CD14-positive monocyte (primary cell): ENCODE measurements around the gene NFATC1. TPM values are rescaled to one million over a fixed set of nuclear protein-coding genes. Genes with fewer than 3 reads are reported as not detected.
A peak's percentile ranks its signal among the peaks of the same experiment; 100 is the strongest.

Experiments used
- DNase-seq, 3 donors: peaks; one replicate each; pipeline ENCODE4 v3.0.0-alpha.2; 2011 to 2022
- H2AFZ ChIP-seq: 2 replicates; pipeline ENCODE4 v1.6.0; 2012; ENCODE audit warnings: mild to moderate bottlenecking, low read depth, low read length, inconsistent platforms; ENCODE audit not compliant: insufficient read depth, poor library complexity, severe bottlenecking
- H3K27ac ChIP-seq, 2 donors: 1 replicate in 1 of 2; 2 replicates in 1 of 2; pipeline ENCODE4 v1.5.1; 2012 to 2013; ENCODE audit warnings: low read length in 2 of 2, control low read depth in 1 of 2, inconsistent platforms in 1 of 2, low read depth in 1 of 2, mild to moderate bottlenecking in 1 of 2
- H3K27me3 ChIP-seq, 2 donors: one replicate each; pipeline versions ENCODE4 v1.6.0 to v1.6.1; 2011 to 2013; ENCODE audit warnings: low read length in 2 of 2; ENCODE audit not compliant: control insufficient read depth in 2 of 2, insufficient read depth in 2 of 2
- H3K36me3 ChIP-seq, 2 donors: replicated peaks in 1 of 2; 1 replicate in 1 of 2; 2 replicates in 1 of 2; pipeline versions ENCODE4 v1.5.1 to v1.6.1; 2012 to 2013; ENCODE audit warnings: low read length in 2 of 2, control low read depth in 1 of 2, inconsistent platforms in 1 of 2, mild to moderate bottlenecking in 1 of 2; ENCODE audit not compliant: insufficient read depth in 2 of 2, control insufficient read depth in 1 of 2
- H3K4me1 ChIP-seq, 2 donors: 1 replicate in 1 of 2; 2 replicates in 1 of 2; pipeline versions ENCODE4 v1.5.1 to v1.6.1; 2012 to 2013; ENCODE audit warnings: low read length in 2 of 2, control low read depth in 1 of 2, inconsistent platforms in 1 of 2, mild to moderate bottlenecking in 1 of 2, moderate library complexity in 1 of 2; ENCODE audit not compliant: insufficient read depth in 2 of 2, control insufficient read depth in 1 of 2
- H3K4me2 ChIP-seq: replicated peaks from 2 replicates; pipeline ENCODE3; 2012; ENCODE audit warnings: low read length, moderate library complexity, mild to moderate bottlenecking; ENCODE audit not compliant: poor library complexity, severe bottlenecking; ENCODE audit errors: extremely low read depth
- H3K4me3 ChIP-seq, 3 experiments: fragments of 200-600 bp in 1 of 3; sonication (generic) in 1 of 3; replicated peaks in 1 of 3; 1 replicate in 2 of 3; 2 replicates in 1 of 3; pipeline ENCODE4 v1.5.1; 2011 to 2013; ENCODE audit warnings: low read length in 3 of 3, mild to moderate bottlenecking in 3 of 3, control low read depth in 2 of 3, low read depth in 2 of 3, inconsistent platforms in 1 of 3, moderate library complexity in 1 of 3
- H3K79me2 ChIP-seq: 2 replicates; pipeline ENCODE4 v1.6.0; 2012; ENCODE audit warnings: mild to moderate bottlenecking, control low read depth, inconsistent platforms, low read length, moderate library complexity; ENCODE audit not compliant: insufficient read depth
- H3K9ac ChIP-seq: 2 replicates; pipeline ENCODE4 v1.6.0; 2017; ENCODE audit warnings: low read length, mild to moderate bottlenecking; ENCODE audit not compliant: insufficient read depth, poor library complexity, severe bottlenecking
- H3K9me3 ChIP-seq, 2 donors: replicated peaks in 1 of 2; 1 replicate in 1 of 2; 2 replicates in 1 of 2; pipeline versions ENCODE4 v1.5.1 to v1.6.1; 2012 to 2013; ENCODE audit warnings: low read length in 2 of 2, control low read depth in 1 of 2; ENCODE audit not compliant: control insufficient read depth in 1 of 2, insufficient read depth in 1 of 2
- H4K20me1 ChIP-seq: 2 replicates; pipeline ENCODE4 v1.6.0; 2012; ENCODE audit warnings: mild to moderate bottlenecking, low read length, control low read depth, moderate library complexity; ENCODE audit not compliant: insufficient read depth
- H3K27ac Mint-ChIP-seq, 7 donors: one replicate each; pipeline ENCODE4 v1.8.0; 2020; ENCODE audit warnings: mild to moderate bottlenecking in 7 of 7, mixed read lengths in 7 of 7, moderate library complexity in 6 of 7, inconsistent platforms in 2 of 7
- H3K27me3 Mint-ChIP-seq, 3 donors: one replicate each; pipeline ENCODE4 v1.8.0; 2021 to 2022; ENCODE audit warnings: low read depth in 3 of 3, mild to moderate bottlenecking in 3 of 3, mixed read lengths in 3 of 3, moderate library complexity in 3 of 3, inconsistent platforms in 1 of 3
- H3K36me3 Mint-ChIP-seq, 2 donors: one replicate each; pipeline ENCODE4 v1.8.0; 2020; ENCODE audit warnings: mixed read lengths in 2 of 2, inconsistent platforms in 1 of 2, mild to moderate bottlenecking in 1 of 2
- H3K4me1 Mint-ChIP-seq: one replicate; pipeline ENCODE4 v1.8.0; 2020; ENCODE audit warnings: mild to moderate bottlenecking, mixed read lengths
- H3K4me3 Mint-ChIP-seq, 2 donors: one replicate each; pipeline ENCODE4 v1.8.0; 2020; ENCODE audit warnings: mild to moderate bottlenecking in 2 of 2, mixed read lengths in 2 of 2, moderate library complexity in 1 of 2
- H3K9me3 Mint-ChIP-seq, 7 donors: one replicate each; pipeline ENCODE4 v1.8.0; 2020 to 2022; ENCODE audit warnings: mixed read lengths in 7 of 7, mild to moderate bottlenecking in 6 of 7, moderate library complexity in 6 of 7, inconsistent platforms in 2 of 7
- WGBS: methylation state at CpG from one replicate; pipeline ENCODE4 v1.1.5; 2013; ENCODE audit warnings: missing lambda C conversion rate; ENCODE audit not compliant: insufficient coverage; 5-methylcytosine and 5-hydroxymethylcytosine counted together
- intact Hi-C, 2 donors: fragments of 100-400 bp; cut with micrococcal nuclease; formaldehyde crosslinking; loops; one replicate each; pipeline versions ENCODE4 v1.15.0 to v1.15.1; 2023
- polyA plus RNA-seq, 3 donors: library from polyadenylated mRNA; depleted of rRNA in 1 of 3; unstranded in 2 of 3; stranded (reverse) in 1 of 3; fragments of 300-500 nt in 2 of 3; fragments of >200 nt in 1 of 3; fragmentation: Illumina TruSeq in 2 of 3; gene quantifications; 1 replicate in 2 of 3; 2 replicates in 1 of 3; pipeline ENCODE4 v1.2.3, GENCODE V29; 2012 to 2021
- TF ChIP-seq, protein P1 (sequence below): fragments of 200-600 bp; IDR thresholded peaks from one replicate; pipeline ENCODE4 v1.8.0; 2022; ENCODE audit warnings: antibody characterized with exemption, mild to moderate bottlenecking

The NFATC1 gene
- polyA plus RNA-seq, 3 donors = 7.8 to 10.7 (median 8.3) TPM

DNA sequence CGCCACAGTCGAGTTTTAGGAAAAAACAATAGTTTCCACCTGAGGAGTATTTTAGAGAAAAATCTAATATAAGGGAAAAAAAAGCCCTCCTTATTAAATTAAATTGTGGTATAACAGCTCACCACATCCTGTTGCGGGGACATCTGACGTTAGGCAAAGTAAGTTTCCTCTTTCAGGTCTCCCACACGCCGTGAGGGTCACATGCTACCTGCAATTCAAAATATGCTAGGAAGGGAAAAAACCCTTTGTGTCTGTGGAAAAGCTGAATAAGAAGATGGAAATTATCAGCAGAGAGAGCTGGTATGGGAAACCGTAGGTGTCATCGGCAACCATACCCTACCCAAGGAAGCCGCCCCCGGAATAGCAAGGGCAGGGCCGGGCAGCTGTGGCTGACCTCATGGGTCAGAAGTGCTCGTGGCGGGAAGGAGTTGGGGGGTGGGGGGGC, 128.0 kb downstream of the NFATC1 start:
- H3K4me3 ChIP-seq = no peak overlapping the region
- H3K4me2 ChIP-seq = peak overlapping the region; percentile 10
- no peak overlapping the region for H3K27ac ChIP-seq
- no peaks in the 10 kb centered on the region for H3K9me3 ChIP-seq
- DNase-seq = peak in 2 of 3 donors; percentile 7 to 57
- H2AFZ ChIP-seq = no peak overlapping the region
- WGBS = 0% methylated on average over 4 of the region's 13 CpGs
- H3K4me1 ChIP-seq = peaks cover 14 to 21% of the 10 kb centered on the region in 2 donors
- H3K27me3 Mint-ChIP-seq = peaks cover 26 to 54% (median 29%) of the 10 kb centered on the region in 3 donors
- peaks cover 12 to 16% of the 10 kb centered on the region in 2 donors for H3K36me3 ChIP-seq
- peak overlapping the region; percentile 31 to 72 for H3K4me3 Mint-ChIP-seq
- peaks cover 0 to 25% of the 10 kb centered on the region in 2 donors for H3K27me3 ChIP-seq
- TF ChIP-seq, protein P1, sequence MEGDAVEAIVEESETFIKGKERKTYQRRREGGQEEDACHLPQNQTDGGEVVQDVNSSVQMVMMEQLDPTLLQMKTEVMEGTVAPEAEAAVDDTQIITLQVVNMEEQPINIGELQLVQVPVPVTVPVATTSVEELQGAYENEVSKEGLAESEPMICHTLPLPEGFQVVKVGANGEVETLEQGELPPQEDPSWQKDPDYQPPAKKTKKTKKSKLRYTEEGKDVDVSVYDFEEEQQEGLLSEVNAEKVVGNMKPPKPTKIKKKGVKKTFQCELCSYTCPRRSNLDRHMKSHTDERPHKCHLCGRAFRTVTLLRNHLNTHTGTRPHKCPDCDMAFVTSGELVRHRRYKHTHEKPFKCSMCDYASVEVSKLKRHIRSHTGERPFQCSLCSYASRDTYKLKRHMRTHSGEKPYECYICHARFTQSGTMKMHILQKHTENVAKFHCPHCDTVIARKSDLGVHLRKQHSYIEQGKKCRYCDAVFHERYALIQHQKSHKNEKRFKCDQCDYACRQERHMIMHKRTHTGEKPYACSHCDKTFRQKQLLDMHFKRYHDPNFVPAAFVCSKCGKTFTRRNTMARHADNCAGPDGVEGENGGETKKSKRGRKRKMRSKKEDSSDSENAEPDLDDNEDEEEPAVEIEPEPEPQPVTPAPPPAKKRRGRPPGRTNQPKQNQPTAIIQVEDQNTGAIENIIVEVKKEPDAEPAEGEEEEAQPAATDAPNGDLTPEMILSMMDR = no peak
- peaks cover 25% of the 10 kb centered on the region for H3K4me1 Mint-ChIP-seq
- peaks cover 0 to 9% (median 0%) of the 10 kb centered on the region in 7 donors for H3K9me3 Mint-ChIP-seq
- no peaks in the 10 kb centered on the region for H3K79me2 ChIP-seq
- H3K9ac ChIP-seq = no peak overlapping the region
- H3K36me3 Mint-ChIP-seq = peaks cover 20 to 23% of the 10 kb centered on the region in 2 donors
- H3K27ac Mint-ChIP-seq = peak overlapping the region in 3 of 7 donors; percentile 37 to 80 (median 50)
- intact Hi-C loops = no loop called here
- peaks cover 45% of the 10 kb centered on the region for H4K20me1 ChIP-seq

GRCh38 chr18:79524181-79525078, 128.7 kb downstream of the NFATC1 start:
- H3K9me3 Mint-ChIP-seq = peaks cover 0 to 9% (median 0%) of the 10 kb centered on the region in 7 donors
- H3K4me2 ChIP-seq = peak overlapping the region; percentile 10

More at GRCh38 chr18:79524181-79525078, 128.7 kb downstream of the NFATC1 start:
- Histone ChIP-seq H3K79me2 (no peaks in the 10 kb centered on the region), H3K4me1 (peaks cover 14 to 21% of the 10 kb centered on the region in 2 donors), H3K27me3 (peaks cover 0 to 25% of the 10 kb centered on the region in 2 donors), H3K36me3 (peaks cover 16 to 22% of the 10 kb centered on the region in 2 donors), H3K9ac (no peak overlapping the region), H3K9me3 (no peaks in the 10 kb centered on the region), H4K20me1 (peaks cover 42% of the 10 kb centered on the region), H3K4me3 (no peak overlapping the region), H2AFZ (no peak overlapping the region), H3K27ac (no peak overlapping the region)
- Mint-ChIP-seq H3K36me3 (peaks cover 27 to 30% of the 10 kb centered on the region in 2 donors), H3K4me3 (peak overlapping the region in 1 of 2 donors; percentile 72), H3K27me3 (peaks cover 24 to 49% (median 27%) of the 10 kb centered on the region in 3 donors), H3K4me1 (peaks cover 25% of the 10 kb centered on the region), H3K27ac (peak overlapping the region in 1 of 7 donors; percentile 72)
- DNase-seq = no peak
- intact Hi-C loops = no loop called here
- WGBS = 50% methylated on average over 57 of the region's 63 CpGs
- TF ChIP-seq, protein P1 = no peak
